NT2/D1 (cell line): ENCODE data around the gene OTUD3.

Experiments
- DNase-seq: peaks from one replicate; pipeline ENCODE4 v3.0.0-alpha.2; 2011; ENCODE audit warnings: low read depth, low spot score
- H3K27me3 ChIP-seq: 2 replicates; pipeline ENCODE4 v1.6.0; 2011; ENCODE audit warnings: mild to moderate bottlenecking; ENCODE audit not compliant: insufficient read length, insufficient read depth
- H3K36me3 ChIP-seq: 2 replicates; pipeline ENCODE4 v1.6.1; 2011; ENCODE audit warnings: mild to moderate bottlenecking, low read length, mixed read lengths; ENCODE audit not compliant: insufficient read depth, insufficient read length
- H3K4me1 ChIP-seq: 2 replicates; pipeline ENCODE4 v1.5.1; 2011; ENCODE audit not compliant: insufficient read depth, insufficient read length
- H3K4me3 ChIP-seq: 2 replicates; pipeline ENCODE4 v1.5.1; 2011; ENCODE audit warnings: low read depth; ENCODE audit not compliant: insufficient read length
- H3K9ac ChIP-seq: 2 replicates; pipeline ENCODE4 v1.6.0; 2011; ENCODE audit warnings: low read depth; ENCODE audit not compliant: insufficient read length
- H3K9me3 ChIP-seq: 2 replicates; pipeline ENCODE4 v1.5.1; 2011; ENCODE audit warnings: mild to moderate bottlenecking, low read length; ENCODE audit not compliant: insufficient read depth
- SUZ12 ChIP-seq: IDR thresholded peaks from 2 replicates; pipeline ENCODE4 v1.6.1; 2011; ENCODE audit not compliant: insufficient read length, insufficient read depth; ENCODE audit errors: extremely low read depth
- YY1 ChIP-seq: IDR thresholded peaks from 2 replicates; pipeline ENCODE4 v1.6.1; 2011; ENCODE audit not compliant: insufficient read length, insufficient read depth
- ZNF274 ChIP-seq: IDR thresholded peaks from 2 replicates; pipeline ENCODE4 v1.6.1; 2011; ENCODE audit warnings: mild to moderate bottlenecking, low read depth, low read length

Gene OTUD3

DNA sequence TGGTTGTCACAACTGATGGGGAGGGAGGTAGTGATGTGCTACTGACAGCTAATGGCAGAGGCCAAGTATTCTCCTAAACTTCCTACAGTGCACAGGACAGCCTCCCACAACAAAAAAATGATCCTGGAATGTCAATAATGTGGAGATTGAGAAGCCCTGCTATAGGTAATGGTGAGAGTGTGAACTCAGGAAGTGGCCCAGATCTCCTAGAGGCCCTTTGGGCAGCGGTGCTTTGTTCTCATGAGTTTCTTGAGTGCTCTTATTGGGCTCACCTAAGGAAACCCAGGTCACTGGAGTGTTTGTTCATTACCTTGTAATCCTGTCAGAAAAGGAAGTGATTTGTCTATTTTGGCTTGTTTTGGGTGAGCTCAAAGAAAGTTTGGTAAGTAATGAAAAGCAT is 5.9 kb downstream of the OTUD3 start:
- Histone ChIP-seq H3K4me3 (no peak overlapping the region), H3K9ac (no peak overlapping the region), H3K4me1 (peaks cover 6% of the 10 kb centered on the region), H3K9me3 (no peaks in the 10 kb centered on the region), H3K36me3 (peaks cover 47% of the 10 kb centered on the region), H3K27me3 (no peaks in the 10 kb centered on the region)
- TF ChIP-seq YY1 = no peak
- no peak for TF ChIP-seq SUZ12
- no peak for TF ChIP-seq ZNF274
- DNase-seq = no peak

GRCh38 chr1:19889656-19890055 is 7.5 kb downstream of the OTUD3 start:
- H3K9me3 ChIP-seq = no peaks in the 10 kb centered on the region
- TF ChIP-seq YY1 (no peak), ZNF274 (no peak), SUZ12 (no peak)
- H3K4me1 ChIP-seq = no peaks in the 10 kb centered on the region
- no peak overlapping the region for H3K4me3 ChIP-seq
- DNase-seq = no peak
- H3K9ac ChIP-seq = no peak overlapping the region
- no peaks in the 10 kb centered on the region for H3K27me3 ChIP-seq
- peaks cover 60% of the 10 kb centered on the region for H3K36me3 ChIP-seq

DNA sequence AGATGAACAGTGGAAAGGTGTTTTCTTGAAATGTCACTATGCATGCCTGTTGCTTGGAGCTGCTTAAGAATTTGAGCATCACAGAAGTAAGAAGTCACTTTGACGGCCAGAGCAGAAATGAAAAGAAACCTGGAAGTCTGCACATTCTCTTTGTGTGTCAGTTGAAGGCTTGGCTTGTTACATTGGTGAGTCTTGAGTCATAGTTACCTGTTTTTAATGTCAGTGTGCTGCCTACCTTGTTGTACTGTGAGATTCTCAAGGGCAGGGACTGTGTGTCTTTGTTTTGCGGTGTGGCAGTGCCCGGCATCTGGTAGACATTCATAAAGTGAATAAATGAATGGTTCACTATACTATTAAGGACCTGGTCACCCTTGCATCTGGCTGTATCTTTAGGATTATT is 9.9 kb downstream of the OTUD3 start:
- Histone ChIP-seq H3K27me3 (no peaks in the 10 kb centered on the region), H3K4me3 (no peak overlapping the region), H3K36me3 (peaks cover 69% of the 10 kb centered on the region), H3K9me3 (no peaks in the 10 kb centered on the region), H3K9ac (no peak overlapping the region), H3K4me1 (no peaks in the 10 kb centered on the region)
- DNase-seq = no peak
- TF ChIP-seq ZNF274 (no peak), SUZ12 (no peak), YY1 (no peak)

DNA sequence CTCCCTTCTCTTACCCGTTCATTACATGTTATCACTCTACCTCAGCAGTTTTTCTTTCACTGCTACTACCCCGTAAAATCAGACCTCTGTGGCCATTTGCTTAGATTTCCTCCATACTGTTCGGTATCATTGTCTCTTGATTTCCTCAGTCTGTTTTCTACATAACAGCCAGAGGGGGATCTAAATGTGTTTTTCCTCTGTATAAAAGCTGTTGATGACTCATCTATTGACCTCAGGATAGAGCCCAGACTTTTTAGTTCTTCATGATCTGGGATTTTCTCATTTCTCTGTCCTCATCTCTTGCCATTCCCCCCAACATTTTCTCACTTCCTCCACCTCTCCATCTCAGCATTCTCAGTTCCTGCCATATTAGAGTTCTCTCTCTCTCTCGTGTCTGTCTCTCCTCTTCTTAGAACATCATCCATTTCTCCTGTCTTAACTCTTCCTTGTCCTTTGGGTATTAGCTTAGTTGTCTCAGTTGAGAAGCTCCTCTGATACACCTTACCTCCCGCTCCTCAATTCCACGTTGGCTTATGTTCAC is 10.5 kb downstream of the OTUD3 start:
- TF ChIP-seq ZNF274 (no peak), SUZ12 (no peak), YY1 (no peak)
- no peaks in the 10 kb centered on the region for H3K4me1 ChIP-seq
- H3K9ac ChIP-seq = no peak overlapping the region
- H3K27me3 ChIP-seq = no peaks in the 10 kb centered on the region
- no peaks in the 10 kb centered on the region for H3K9me3 ChIP-seq
- no peak overlapping the region for H3K4me3 ChIP-seq
- H3K36me3 ChIP-seq = peaks cover 75% of the 10 kb centered on the region
- no peak for DNase-seq

- Histone ChIP-seq H3K4me1 (no peaks in the 10 kb centered on the region), H3K4me3 (no peak overlapping the region), H3K9ac (no peak overlapping the region), H3K36me3 (peaks cover 72% of the 10 kb centered on the region), H3K27me3 (no peaks in the 10 kb centered on the region), H3K9me3 (no peaks in the 10 kb centered on the region)
- TF ChIP-seq SUZ12 = no peak
- TF ChIP-seq YY1 = no peak
- TF ChIP-seq ZNF274 = no peak
- DNase-seq = no peak
These were observed 11.5 kb downstream of the OTUD3 start for GRCh38 chr1:19893687-19894086.

DNA sequence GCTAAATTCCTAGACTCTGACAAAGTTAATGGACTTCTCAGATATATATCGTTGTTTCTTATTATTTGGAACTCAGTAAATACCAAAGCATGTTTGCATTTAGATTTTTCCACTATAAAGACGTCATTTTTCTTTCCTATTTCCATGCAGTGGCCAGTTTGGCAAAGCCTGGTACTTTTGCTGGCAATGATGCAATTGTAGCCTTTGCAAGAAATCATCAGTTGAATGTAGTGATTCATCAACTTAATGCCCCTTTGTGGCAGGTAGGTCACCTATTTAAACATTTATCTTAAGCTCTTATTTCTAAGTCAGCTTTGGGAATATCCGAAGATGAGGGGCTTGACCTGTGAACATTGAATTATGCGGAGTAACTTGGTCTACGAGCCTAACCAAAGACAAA is 12.0 kb downstream of the OTUD3 start:
- Histone ChIP-seq H3K27me3 (no peaks in the 10 kb centered on the region), H3K4me1 (no peaks in the 10 kb centered on the region), H3K36me3 (peaks cover 77% of the 10 kb centered on the region), H3K9ac (no peak overlapping the region), H3K9me3 (no peaks in the 10 kb centered on the region), H3K4me3 (no peak overlapping the region)
- DNase-seq = no peak
- TF ChIP-seq YY1 (no peak), ZNF274 (no peak), SUZ12 (no peak)

GRCh38 chr1:19901653-19902052 is 19.5 kb downstream of the OTUD3 start:
- Histone ChIP-seq H3K27me3 (no peaks in the 10 kb centered on the region), H3K36me3 (peaks cover 58% of the 10 kb centered on the region), H3K9ac (no peak overlapping the region), H3K4me1 (no peaks in the 10 kb centered on the region), H3K9me3 (no peaks in the 10 kb centered on the region), H3K4me3 (no peak overlapping the region)
- no peak for DNase-seq
- no peak for TF ChIP-seq SUZ12
- TF ChIP-seq ZNF274 = no peak
- no peak for TF ChIP-seq YY1
